OCI-LY3 (cell line): ENCODE measurements around the gene FBXL19.

Experiments
- CTCF ChIP-seq: fragments of 200-600, 300-600 bp; sonication (generic); IDR thresholded peaks from 2 replicates; pipeline ENCODE4 v1.5.1; 2014; ENCODE audit warnings: antibody characterized with exemption, low read length, low read depth
- EZH2phosphoT487 ChIP-seq: fragments of 200-600 bp; shearing (Covaris generic); IDR thresholded peaks from 2 replicates; pipeline ENCODE4 v1.6.1; 2018; ENCODE audit warnings: antibody characterized with exemption, mixed run types, low read depth

GRCh38 chr16:30930160-30930571 is 6.8 kb downstream of the FBXL19 start:
- TF ChIP-seq CTCF (no peak), EZH2phosphoT487 (no peak)
